ENCODE results near the gene SPANXC. TPM values are rescaled to one million over a fixed set of nuclear protein-coding genes. Genes with fewer than 3 reads are reported as not detected.
"Not testable (repeated sequence)": the region's sequence is repeated elsewhere in the genome, so short reads cannot be mapped to it uniquely, and the experiment has no call there.

Gene SPANXC, protein sequence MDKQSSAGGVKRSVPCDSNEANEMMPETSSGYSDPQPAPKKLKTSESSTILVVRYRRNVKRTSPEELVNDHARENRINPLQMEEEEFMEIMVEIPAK
- total RNA-seq (2013; cell fraction: nucleolus; rRNA removed), result not detected in 2 replicates
- total RNA-seq (2014; rRNA removed) (not detected in 2 replicates), total RNA-seq (2014; rRNA removed; fragmentation: Illumina TruSeq; extraction: Trizol) (not detected in 2 replicates), total RNA-seq (2021) (not detected in 2 replicates), polyA plus RNA-seq (2011; rRNA removed) (not detected in 2 replicates), polyA plus RNA-seq (2014; fragmentation: Illumina TruSeq; extraction: Trizol) (not detected in 2 replicates), polyA plus RNA-seq (2014; fragmentation: Nextera tagmentation; extraction: Ambion mirVana) (not detected), polyA plus RNA-seq (2014; rRNA removed) (not detected in 2 replicates), polyA plus RNA-seq (2016; fragmentation: Nextera tagmentation; extraction: Ambion mirVana) (not detected), polyA minus RNA-seq (2011; rRNA and poly(A)+ RNA removed) (not detected in 2 replicates), Bru-seq, nascent RNA (not detected), BruChase-seq, experiment 1, labeled RNA remaining after a 6-hour chase (not detected), BruChase-seq, experiment 2, labeled RNA remaining after a 2-hour chase (percentile 24 among the genes with signal in this experiment)
- polyA plus RNA-seq (2011; ENCODE audit: low read depth), result not detected
- polyA plus RNA-seq (2011; cell fraction: cytosol; rRNA removed), result 0.52 TPM in 1 of 2 replicates, not detected in the other
- polyA plus RNA-seq (2011; cell fraction: nucleus; rRNA removed), result not detected in 2 replicates
- polyA plus RNA-seq (2012), result not detected in 2 replicates
- not detected in 2 replicates for polyA minus RNA-seq (2011; cell fraction: cytosol; rRNA and poly(A)+ RNA removed)
- polyA minus RNA-seq (2011; cell fraction: nucleus; rRNA and poly(A)+ RNA removed), result not detected in 2 replicates
- long read RNA-seq, experiment 1, result 0 reads
- long read RNA-seq, experiment 2, result 0 reads

DNA sequence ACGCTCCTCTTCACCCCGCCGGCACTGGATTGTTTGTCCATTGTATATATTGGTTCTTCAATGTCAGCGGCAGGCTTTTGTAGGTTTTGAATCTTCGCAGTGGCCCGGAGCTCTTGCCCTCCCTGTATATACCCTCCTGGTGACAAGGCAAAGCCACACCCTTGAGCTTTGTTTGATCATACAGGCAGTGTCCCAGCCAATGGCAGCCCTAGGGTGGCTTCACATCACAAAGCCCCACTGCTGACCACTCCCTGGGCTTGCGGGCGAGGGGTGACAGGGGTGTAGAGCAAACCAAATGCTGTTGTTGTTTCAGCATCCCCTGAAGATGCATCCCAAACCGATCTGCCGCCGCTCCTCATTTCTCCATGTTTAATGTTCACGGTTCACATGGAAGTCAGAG is at the start of gene SPANXC:
Gene SPANXC (minus strand): TSS at position 101 of the 400 bp plus-strand sequence. CDS start 60 bp downstream, at position 41.
- H3K79me2 ChIP-seq (ENCODE audit: control insufficient read depth, insufficient read depth, low read length); DNase-seq (ENCODE audit: low read depth, low spot score); H3K9ac ChIP-seq (ENCODE audit: control insufficient read depth, insufficient read depth, low read length); H3K4me1 ChIP-seq (ENCODE audit: control insufficient read depth, insufficient read depth, low read length); SMC1A ChIA-PET (ENCODE audit: uncharacterized antibody, unreplicated experiment); H3K27me3 ChIP-seq (replicated peaks in 1 of 2; ENCODE audit: control insufficient read depth in 2 of 2, insufficient read depth in 2 of 2, low read length in 1 of 2); H3K4me3 ChIP-seq; in situ Hi-C loops (cut with MboI); FAIRE-seq; H4K20me1 ChIP-seq (ENCODE audit: control insufficient read depth, insufficient read depth); ATAC-seq; H3K4me2 ChIP-seq (ENCODE audit: control insufficient read depth, insufficient read depth); BruUV-seq (replicated peaks); CTCF ChIA-PET; H3K36me3 ChIP-seq (ENCODE audit: control insufficient read depth in 2 of 2, insufficient read depth in 2 of 2, low read length in 1 of 2); POLR2A ChIA-PET; intact Hi-C loops (cut with micrococcal nuclease; ENCODE audit: unreplicated experiment); H3K27ac ChIP-seq (ENCODE audit: control insufficient read depth, insufficient read depth); RAD21 ChIA-PET (ENCODE audit: unreplicated experiment); H2AFZ ChIP-seq (ENCODE audit: control insufficient read depth, low read depth, low read length); H3K9me3 ChIP-seq (replicated peaks; ENCODE audit: control insufficient read depth, insufficient read depth, low read length): not testable (repeated sequence)
- WGBS (ENCODE audit: insufficient coverage, insufficient replicate concordance, low lambda C conversion rate, missing lambda C conversion rate), result 39% methylated on average over 3 of the region's 12 CpGs

DNA sequence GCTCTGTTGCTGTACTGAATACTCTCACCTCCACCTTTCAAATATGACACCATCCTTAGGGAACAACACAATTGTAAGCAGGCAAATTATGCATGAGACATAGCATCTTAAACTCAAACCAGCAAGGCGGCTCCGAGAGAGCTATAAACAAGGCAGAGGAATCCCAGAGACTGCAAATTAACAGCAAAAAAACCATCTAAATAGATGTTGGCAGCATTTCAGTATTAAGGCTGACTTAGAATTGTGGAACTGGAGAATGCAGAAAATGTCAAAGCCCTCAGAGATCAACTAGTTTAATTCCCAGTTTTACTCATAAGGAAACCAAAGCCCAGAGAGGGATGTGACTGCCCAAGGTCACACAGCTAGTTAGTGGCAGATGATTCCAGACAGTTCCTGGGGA is 37.2 kb upstream of the SPANXC start:
- Histone ChIP-seq H3K9me3 (replicated peaks; ENCODE audit: control insufficient read depth, insufficient read depth, low read length) (no peaks in the 10 kb centered on the region), H3K4me2 (ENCODE audit: control insufficient read depth, insufficient read depth) (no peak overlapping the region), H2AFZ (ENCODE audit: control insufficient read depth, low read depth, low read length) (no peak overlapping the region), H3K27ac (ENCODE audit: control insufficient read depth, insufficient read depth) (no peak overlapping the region), H3K4me1 (ENCODE audit: control insufficient read depth, insufficient read depth, low read length) (no peaks in the 10 kb centered on the region), H3K36me3 (ENCODE audit: control insufficient read depth in 2 of 2, insufficient read depth in 2 of 2, low read length in 1 of 2) (no peaks in the 10 kb centered on the region), H3K27me3 (replicated peaks in 1 of 2; ENCODE audit: control insufficient read depth in 2 of 2, insufficient read depth in 2 of 2, low read length in 1 of 2) (no peaks in the 10 kb centered on the region), H3K4me3 (no peak overlapping the region), H3K9ac (ENCODE audit: control insufficient read depth, insufficient read depth, low read length) (no peak overlapping the region), H3K79me2 (ENCODE audit: control insufficient read depth, insufficient read depth, low read length) (no peaks in the 10 kb centered on the region), H4K20me1 (ENCODE audit: control insufficient read depth, insufficient read depth) (no peaks in the 10 kb centered on the region)
- ChIA-PET RAD21 (ENCODE audit: unreplicated experiment) (interaction anchor here (2.4 kb wide), 1 partner anchor 514 kb away, joined by 8 read pairs; no protein-coding TSS in a partner anchor), SMC1A (ENCODE audit: uncharacterized antibody, unreplicated experiment) (interaction anchor here (1.9 kb wide), 1 partner anchor 461 kb away, joined by 6 read pairs; no protein-coding TSS in a partner anchor), CTCF (interaction anchor here (0.7 to 2.3 kb wide), 7 partner anchors 10 to 512 kb away, joined by 3 to 9 read pairs (median 4); no protein-coding TSS in a partner anchor), POLR2A (no interaction called here)
- BruUV-seq (replicated peaks), result no TSS peak
- intact Hi-C loops (cut with micrococcal nuclease; ENCODE audit: unreplicated experiment), result loop anchor here (2.0 kb wide), 1 partner anchor 513 kb away; no protein-coding TSS in a partner anchor
- in situ Hi-C loops (cut with MboI), result no loop called here
- no peak for ATAC-seq
- FAIRE-seq, result no peak
- 14% methylated on average over 2 of the region's 2 CpGs for WGBS (ENCODE audit: insufficient coverage, insufficient replicate concordance, low lambda C conversion rate, missing lambda C conversion rate)
- no peak for DNase-seq (ENCODE audit: low read depth, low spot score)
- TF ChIP-seq, protein P1, sequence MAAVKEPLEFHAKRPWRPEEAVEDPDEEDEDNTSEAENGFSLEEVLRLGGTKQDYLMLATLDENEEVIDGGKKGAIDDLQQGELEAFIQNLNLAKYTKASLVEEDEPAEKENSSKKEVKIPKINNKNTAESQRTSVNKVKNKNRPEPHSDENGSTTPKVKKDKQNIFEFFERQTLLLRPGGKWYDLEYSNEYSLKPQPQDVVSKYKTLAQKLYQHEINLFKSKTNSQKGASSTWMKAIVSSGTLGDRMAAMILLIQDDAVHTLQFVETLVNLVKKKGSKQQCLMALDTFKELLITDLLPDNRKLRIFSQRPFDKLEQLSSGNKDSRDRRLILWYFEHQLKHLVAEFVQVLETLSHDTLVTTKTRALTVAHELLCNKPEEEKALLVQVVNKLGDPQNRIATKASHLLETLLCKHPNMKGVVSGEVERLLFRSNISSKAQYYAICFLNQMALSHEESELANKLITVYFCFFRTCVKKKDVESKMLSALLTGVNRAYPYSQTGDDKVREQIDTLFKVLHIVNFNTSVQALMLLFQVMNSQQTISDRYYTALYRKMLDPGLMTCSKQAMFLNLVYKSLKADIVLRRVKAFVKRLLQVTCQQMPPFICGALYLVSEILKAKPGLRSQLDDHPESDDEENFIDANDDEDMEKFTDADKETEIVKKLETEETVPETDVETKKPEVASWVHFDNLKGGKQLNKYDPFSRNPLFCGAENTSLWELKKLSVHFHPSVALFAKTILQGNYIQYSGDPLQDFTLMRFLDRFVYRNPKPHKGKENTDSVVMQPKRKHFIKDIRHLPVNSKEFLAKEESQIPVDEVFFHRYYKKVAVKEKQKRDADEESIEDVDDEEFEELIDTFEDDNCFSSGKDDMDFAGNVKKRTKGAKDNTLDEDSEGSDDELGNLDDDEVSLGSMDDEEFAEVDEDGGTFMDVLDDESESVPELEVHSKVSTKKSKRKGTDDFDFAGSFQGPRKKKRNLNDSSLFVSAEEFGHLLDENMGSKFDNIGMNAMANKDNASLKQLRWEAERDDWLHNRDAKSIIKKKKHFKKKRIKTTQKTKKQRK (IDR thresholded peaks at IDR 0.05; ENCODE audit: low read depth, low read length), result no peak
- TF ChIP-seq, protein P2, sequence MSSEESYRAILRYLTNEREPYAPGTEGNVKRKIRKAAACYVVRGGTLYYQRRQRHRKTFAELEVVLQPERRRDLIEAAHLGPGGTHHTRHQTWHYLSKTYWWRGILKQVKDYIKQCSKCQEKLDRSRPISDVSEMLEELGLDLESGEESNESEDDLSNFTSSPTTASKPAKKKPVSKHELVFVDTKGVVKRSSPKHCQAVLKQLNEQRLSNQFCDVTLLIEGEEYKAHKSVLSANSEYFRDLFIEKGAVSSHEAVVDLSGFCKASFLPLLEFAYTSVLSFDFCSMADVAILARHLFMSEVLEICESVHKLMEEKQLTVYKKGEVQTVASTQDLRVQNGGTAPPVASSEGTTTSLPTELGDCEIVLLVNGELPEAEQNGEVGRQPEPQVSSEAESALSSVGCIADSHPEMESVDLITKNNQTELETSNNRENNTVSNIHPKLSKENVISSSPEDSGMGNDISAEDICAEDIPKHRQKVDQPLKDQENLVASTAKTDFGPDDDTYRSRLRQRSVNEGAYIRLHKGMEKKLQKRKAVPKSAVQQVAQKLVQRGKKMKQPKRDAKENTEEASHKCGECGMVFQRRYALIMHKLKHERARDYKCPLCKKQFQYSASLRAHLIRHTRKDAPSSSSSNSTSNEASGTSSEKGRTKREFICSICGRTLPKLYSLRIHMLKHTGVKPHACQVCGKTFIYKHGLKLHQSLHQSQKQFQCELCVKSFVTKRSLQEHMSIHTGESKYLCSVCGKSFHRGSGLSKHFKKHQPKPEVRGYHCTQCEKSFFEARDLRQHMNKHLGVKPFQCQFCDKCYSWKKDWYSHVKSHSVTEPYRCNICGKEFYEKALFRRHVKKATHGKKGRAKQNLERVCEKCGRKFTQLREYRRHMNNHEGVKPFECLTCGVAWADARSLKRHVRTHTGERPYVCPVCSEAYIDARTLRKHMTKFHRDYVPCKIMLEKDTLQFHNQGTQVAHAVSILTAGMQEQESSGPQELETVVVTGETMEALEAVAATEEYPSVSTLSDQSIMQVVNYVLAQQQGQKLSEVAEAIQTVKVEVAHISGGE (CRISPR knock-in tag; IDR thresholded peaks at IDR 0.05), result no peak
- TF ChIP-seq ESRRA (IDR thresholded peaks at IDR 0.05; ENCODE audit: low read length), result no peak
- TF ChIP-seq SREBF2 (IDR thresholded peaks at IDR 0.05; ENCODE audit: low read length), result no peak
- no peak for TF ChIP-seq TARDBP (IDR thresholded peaks at IDR 0.05; ENCODE audit: borderline replicate concordance)
- TF ChIP-seq POU2F2 (IDR thresholded peaks at IDR 0.05; ENCODE audit: borderline replicate concordance, low read depth, low read length), result no peak
- no peak for TF ChIP-seq SP1 (IDR thresholded peaks at IDR 0.05; ENCODE audit: low read depth, low read length)

Data from GM12878 (cell line).